ENCODE results near the gene ITIH6.

ITIH6 gene

DNA sequence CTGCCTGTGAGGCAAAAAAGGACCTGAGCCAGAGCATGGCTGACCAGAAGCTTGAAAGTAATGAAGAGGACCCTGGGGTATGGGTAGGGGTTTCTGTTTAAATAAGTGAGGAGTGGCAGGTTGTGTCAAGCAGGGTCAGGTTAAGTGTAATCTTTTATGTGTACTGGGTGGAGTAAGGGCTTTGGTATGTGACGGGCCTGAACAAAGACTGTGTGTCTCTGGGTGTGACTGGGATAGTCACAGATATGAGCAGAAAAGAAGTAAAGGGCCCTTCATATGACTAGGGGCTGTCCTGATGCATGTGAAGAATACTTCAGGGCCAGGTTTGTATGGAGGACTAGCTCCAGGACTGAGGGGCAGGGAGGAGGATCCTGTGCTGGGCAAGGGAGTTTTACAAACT lies 82.4 kb downstream of the ITIH6 start:
- DNase-seq (ENCODE audit: low read depth in 2 of 2) = no peak

DNA sequence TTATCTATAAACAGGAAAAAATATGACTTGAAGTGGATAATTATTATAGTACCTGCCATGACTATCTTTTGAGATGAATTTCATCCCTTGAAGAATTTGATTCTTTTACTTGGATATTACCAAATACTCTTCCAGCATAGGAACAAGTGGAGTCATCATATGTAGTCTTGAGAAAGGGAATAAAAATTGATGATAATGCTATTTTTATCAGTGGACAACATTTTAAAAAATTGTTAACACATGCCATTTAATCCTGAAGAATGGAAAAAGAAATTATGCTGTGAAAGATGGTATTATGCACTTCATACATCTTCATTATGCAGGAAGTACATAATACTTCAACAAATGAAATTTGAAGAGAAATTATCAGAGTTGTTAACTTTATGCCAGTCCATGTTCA lies 83.6 kb downstream of the ITIH6 start:
- DNase-seq (ENCODE audit: low read depth in 2 of 2) = no peak

DNA sequence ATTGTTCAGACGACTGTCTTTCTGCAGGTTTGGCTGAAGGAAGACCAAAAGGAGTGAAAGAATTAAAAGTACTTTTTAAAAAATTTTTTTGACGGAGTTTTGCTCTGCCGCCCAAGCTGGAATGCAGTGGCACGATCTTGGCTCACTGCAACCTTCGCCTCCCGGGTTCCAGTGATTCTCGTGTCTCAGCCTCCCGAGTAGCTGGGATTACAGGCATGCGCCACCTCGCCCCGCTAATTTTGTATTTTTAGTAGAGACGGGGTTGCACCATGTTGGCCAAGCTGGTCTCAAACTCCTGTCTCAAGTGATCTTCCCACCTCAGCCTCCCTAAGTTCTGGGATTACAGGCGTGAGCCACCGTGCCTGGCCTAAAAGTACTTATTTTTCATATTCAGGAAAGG lies 86.3 kb downstream of the ITIH6 start:
- DNase-seq (ENCODE audit: low read depth in 2 of 2) = no peak

DNA sequence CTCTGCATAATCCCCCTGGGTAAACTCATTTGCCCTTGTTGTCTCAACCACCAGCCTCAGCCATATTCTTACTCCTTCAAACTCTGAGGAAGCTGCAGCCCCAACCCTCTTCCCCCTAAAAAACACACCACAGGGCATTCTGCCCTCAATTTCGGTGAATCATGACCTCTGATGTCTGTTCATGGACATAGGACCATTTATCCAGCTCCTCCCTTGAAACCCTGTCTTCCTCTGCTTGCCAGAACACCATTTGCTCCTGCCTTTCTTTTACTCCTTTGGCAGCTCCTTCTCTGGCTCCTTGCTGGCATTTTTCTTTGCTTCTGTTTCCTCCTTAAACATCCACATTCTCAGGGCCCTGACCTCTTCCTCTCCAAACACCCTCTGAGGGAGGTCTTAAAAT lies 87.1 kb downstream of the ITIH6 start:
- DNase-seq (ENCODE audit: low read depth in 2 of 2) = no peak

GRCh38 chrX:54708404-54708803 lies 89.7 kb downstream of the ITIH6 start:
- no peak for DNase-seq (ENCODE audit: low read depth in 2 of 2)
